HEK293 (cell line): ENCODE results near the gene DCHS2.
A peak's percentile ranks its signal among the peaks of the same experiment; 100 is the strongest.

Experiments used
- CTCF ChIA-PET: fragments of 350-600 bp; formaldehyde crosslinking; extraction: SDS; loops from one replicate; lab custom pipeline; 2021; ENCODE audit warnings: antibody characterized with exemption; lab: Yijun Ruan, JAX
- POLR2A ChIA-PET: fragments of 300-600 bp; formaldehyde crosslinking; extraction: SDS; loops from one replicate; lab custom pipeline; 2020; ENCODE audit warnings: antibody characterized with exemption, inconsistent platforms; lab: Yijun Ruan, JAX
- H3K27ac ChIP-seq: fragments of 200-500 bp; sonication (Bioruptor generic); 2 replicates; pipeline ENCODE4 v1.5.1; 2014; ENCODE audit warnings: low read depth, low read length, control low read depth, inconsistent platforms; ENCODE audit errors: extremely low read depth
- H3K36me3 ChIP-seq, 2 experiments: fragments of 200-500 bp in 1 of 2; sonication (Bioruptor generic) in 1 of 2; 1 replicate in 1 of 2; 2 replicates in 1 of 2; pipeline ENCODE4 v1.5.1; 2014 to 2017; ENCODE audit warnings: inconsistent platforms in 2 of 2, low read length in 2 of 2; ENCODE audit not compliant: control insufficient read depth in 2 of 2, insufficient read depth in 1 of 2
- H3K4me1 ChIP-seq: fragments of 200-500 bp; sonication (Bioruptor generic); 2 replicates; pipeline ENCODE4 v1.5.1; 2014; ENCODE audit warnings: mild to moderate bottlenecking, low read length, inconsistent platforms; ENCODE audit not compliant: control insufficient read depth, insufficient read depth
- H3K4me3 ChIP-seq: 2 replicates; pipeline ENCODE4 v1.5.1; 2011; ENCODE audit warnings: low read depth, mild to moderate bottlenecking, control low read depth, low read length, moderate library complexity
- H3K9me3 ChIP-seq: fragments of 200-500 bp; sonication (Bioruptor generic); 2 replicates; pipeline ENCODE4 v1.5.1; 2014; ENCODE audit warnings: low read depth, low read length, inconsistent platforms; ENCODE audit not compliant: control insufficient read depth, insufficient read depth
- BCL11A ChIP-seq: fragments of 450-650 bp; formaldehyde crosslinking; IDR thresholded peaks from 2 replicates; pipeline ENCODE4 v1.5.1; 2016; ENCODE audit warnings: low read depth, missing biosample characterization, missing genetic modification characterization
- HOXC10 ChIP-seq: sonication (generic); formaldehyde crosslinking; IDR thresholded peaks from 2 replicates; pipeline ENCODE4 v1.8.1; 2023; ENCODE audit warnings: mild to moderate bottlenecking, missing genetic modification reagents
- KLF1 ChIP-seq: fragments of 450-650 bp; formaldehyde crosslinking; IDR thresholded peaks from 2 replicates; pipeline ENCODE4 v1.5.1; 2016; ENCODE audit warnings: missing biosample characterization, missing genetic modification characterization
- MYNN ChIP-seq: fragments of 450-650 bp; formaldehyde crosslinking; IDR thresholded peaks from 2 replicates; pipeline ENCODE4 v1.5.1; 2016; ENCODE audit warnings: missing biosample characterization, missing genetic modification characterization, borderline replicate concordance
- PBX3 ChIP-seq: sonication (generic); formaldehyde crosslinking; IDR thresholded peaks from 2 replicates; pipeline ENCODE4 v1.8.1; 2022; ENCODE audit warnings: mild to moderate bottlenecking, moderate library complexity, missing genetic modification reagents
- REPIN1 ChIP-seq: fragments of 450-650 bp; formaldehyde crosslinking; IDR thresholded peaks from 2 replicates; pipeline ENCODE4 v1.5.1; 2017; ENCODE audit warnings: missing biosample characterization, missing genetic modification characterization, low read depth
- SALL2 ChIP-seq: fragments of 450-650 bp; formaldehyde crosslinking; IDR thresholded peaks from 2 replicates; pipeline ENCODE4 v1.5.0; 2017; ENCODE audit warnings: missing biosample characterization, mild to moderate bottlenecking, missing genetic modification characterization, borderline replicate concordance
- SETDB1 ChIP-seq: IDR thresholded peaks from one replicate; pipeline ENCODE4 v1.6.1; 2017; ENCODE audit warnings: mild to moderate bottlenecking, low read length, moderate library complexity, mixed read lengths; ENCODE audit not compliant: insufficient read length
- SP3 ChIP-seq: fragments of 450-650 bp; formaldehyde crosslinking; IDR thresholded peaks from 2 replicates; pipeline ENCODE4 v1.5.1; 2016; ENCODE audit warnings: missing biosample characterization, missing genetic modification characterization
- TRIM28 ChIP-seq: IDR thresholded peaks from 2 replicates; pipeline ENCODE4 v1.6.1; 2011; ENCODE audit warnings: low read length, control low read depth, borderline replicate concordance
- WT1 ChIP-seq: fragments of 450-650 bp; formaldehyde crosslinking; IDR thresholded peaks from 2 replicates; pipeline ENCODE4 v1.5.1; 2016; ENCODE audit warnings: missing biosample characterization, missing genetic modification characterization
- ZBTB17 ChIP-seq: fragments of 450-650 bp; formaldehyde crosslinking; IDR thresholded peaks from 2 replicates; pipeline ENCODE4 v1.5.1; 2016; ENCODE audit warnings: missing biosample characterization, missing genetic modification characterization
- ZFP3 ChIP-seq: fragments of 450-650 bp; formaldehyde crosslinking; IDR thresholded peaks from 2 replicates; pipeline ENCODE4 v1.5.1; 2016; ENCODE audit warnings: low read depth, missing biosample characterization, missing genetic modification characterization
- ZNF112 ChIP-seq: fragments of 450-650 bp; formaldehyde crosslinking; IDR thresholded peaks from 2 replicates; pipeline ENCODE4 v1.5.0; 2017; ENCODE audit warnings: missing biosample characterization, missing genetic modification characterization
- ZNF138 ChIP-seq: fragments of 450-650 bp; formaldehyde crosslinking; IDR thresholded peaks from 2 replicates; pipeline ENCODE4 v1.5.1; 2016; ENCODE audit warnings: missing biosample characterization, missing genetic modification characterization, borderline replicate concordance
- ZNF175 ChIP-seq: fragments of 450-650 bp; formaldehyde crosslinking; IDR thresholded peaks from 2 replicates; pipeline ENCODE4 v1.5.1; 2016; ENCODE audit warnings: missing biosample characterization, missing genetic modification characterization
- ZNF24 ChIP-seq: fragments of 450-650 bp; formaldehyde crosslinking; IDR thresholded peaks from 2 replicates; pipeline ENCODE4 v1.5.1; 2016; ENCODE audit warnings: missing biosample characterization, missing genetic modification characterization
- ZNF266 ChIP-seq: fragments of 450-650 bp; formaldehyde crosslinking; IDR thresholded peaks from 2 replicates; pipeline ENCODE4 v1.5.1; 2016; ENCODE audit warnings: missing biosample characterization, missing genetic modification characterization, low read depth
- ZNF311 ChIP-seq: fragments of 450-650 bp; formaldehyde crosslinking; IDR thresholded peaks from 2 replicates; pipeline ENCODE4 v1.5.1; 2017; ENCODE audit warnings: missing biosample characterization, missing genetic modification characterization, borderline replicate concordance
- ZNF391 ChIP-seq: fragments of 450-650 bp; formaldehyde crosslinking; IDR thresholded peaks from 2 replicates; pipeline ENCODE4 v1.5.1; 2016; ENCODE audit warnings: low read depth, missing biosample characterization, missing genetic modification characterization, borderline replicate concordance
- ZNF423 ChIP-seq: fragments of 450-650 bp; formaldehyde crosslinking; IDR thresholded peaks from 2 replicates; pipeline ENCODE4 v1.5.1; 2016; ENCODE audit warnings: missing biosample characterization, missing genetic modification characterization
- ZNF501 ChIP-seq: fragments of 450-650 bp; formaldehyde crosslinking; IDR thresholded peaks from 2 replicates; pipeline ENCODE4 v1.5.1; 2016; ENCODE audit warnings: missing biosample characterization, missing genetic modification characterization
- ZNF514 ChIP-seq: fragments of 450-650 bp; formaldehyde crosslinking; IDR thresholded peaks from 2 replicates; pipeline ENCODE4 v1.5.1; 2016; ENCODE audit warnings: missing biosample characterization, missing genetic modification characterization
- ZNF558 ChIP-seq: fragments of 450-650 bp; formaldehyde crosslinking; IDR thresholded peaks from 2 replicates; pipeline ENCODE4 v1.5.1; 2016; ENCODE audit warnings: missing biosample characterization, missing genetic modification characterization
- ZNF560 ChIP-seq: fragments of 450-650 bp; formaldehyde crosslinking; IDR thresholded peaks from 2 replicates; pipeline ENCODE4 v1.5.1; 2017; ENCODE audit warnings: missing biosample characterization, missing genetic modification characterization, borderline replicate concordance
- ZNF629 ChIP-seq: fragments of 450-650 bp; formaldehyde crosslinking; IDR thresholded peaks from 2 replicates; pipeline ENCODE4 v1.5.1; 2017; ENCODE audit warnings: missing biosample characterization, missing genetic modification characterization
- ZNF664 ChIP-seq: fragments of 450-650 bp; formaldehyde crosslinking; IDR thresholded peaks from 2 replicates; pipeline ENCODE4 v1.5.1; 2016; ENCODE audit warnings: missing biosample characterization, missing genetic modification characterization
- ZNF677 ChIP-seq: fragments of 450-650 bp; IDR thresholded peaks from 2 replicates; pipeline ENCODE4 v1.5.0; 2018; ENCODE audit warnings: missing biosample characterization, mild to moderate bottlenecking, missing genetic modification characterization, moderate library complexity
- ZNF707 ChIP-seq: fragments of 450-650 bp; formaldehyde crosslinking; IDR thresholded peaks from 2 replicates; pipeline ENCODE4 v1.5.1; 2016; ENCODE audit warnings: missing biosample characterization, missing genetic modification characterization
- ZNF747 ChIP-seq: fragments of 450-650 bp; formaldehyde crosslinking; IDR thresholded peaks from 2 replicates; pipeline ENCODE4 v1.5.1; 2016; ENCODE audit warnings: missing biosample characterization, missing genetic modification characterization
- ZSCAN18 ChIP-seq: fragments of 450-650 bp; formaldehyde crosslinking; IDR thresholded peaks from 2 replicates; pipeline ENCODE4 v1.5.1; 2016; ENCODE audit warnings: missing biosample characterization, missing genetic modification characterization
- ZSCAN30 ChIP-seq: fragments of 450-650 bp; IDR thresholded peaks from 2 replicates; pipeline ENCODE4 v1.5.1; 2018; ENCODE audit warnings: missing biosample characterization, mild to moderate bottlenecking, missing genetic modification characterization, moderate library complexity
- TF ChIP-seq, protein P1 (sequence below): fragments of 450-650 bp; formaldehyde crosslinking; IDR thresholded peaks from 2 replicates; pipeline ENCODE4 v1.5.1; 2016; ENCODE audit warnings: missing biosample characterization, missing genetic modification characterization
- TF ChIP-seq, protein P2 (sequence below): fragments of 450-650 bp; formaldehyde crosslinking; IDR thresholded peaks from 2 replicates; pipeline ENCODE4 v1.5.1; 2017; ENCODE audit warnings: missing biosample characterization, missing genetic modification characterization
- TF ChIP-seq, protein P3 (sequence below): fragments of 450-650 bp; formaldehyde crosslinking; IDR thresholded peaks from 2 replicates; pipeline ENCODE4 v1.5.1; 2016; ENCODE audit warnings: missing biosample characterization, missing genetic modification characterization

DCHS2 gene

GRCh38 chr4:154416190-154416547 is 75.4 kb downstream of the DCHS2 start (continued):
- TF ChIP-seq SP3 (tag by site-specific recombination), result no peak
- no peak for TF ChIP-seq ZNF560 (tag by site-specific recombination)
- no peak for TF ChIP-seq ZNF747 (tag by site-specific recombination)
- no peak for TF ChIP-seq ZNF24 (tag by site-specific recombination)
- TF ChIP-seq MYNN (tag by site-specific recombination), result no peak
- TF ChIP-seq TRIM28, result peak; percentile 2; the same call in 1 of the 2 replicates
- no peak for TF ChIP-seq ZNF175 (tag by site-specific recombination)
- no peak for TF ChIP-seq ZNF629 (tag by site-specific recombination)
- no peak for TF ChIP-seq SALL2
- TF ChIP-seq, protein P1, sequence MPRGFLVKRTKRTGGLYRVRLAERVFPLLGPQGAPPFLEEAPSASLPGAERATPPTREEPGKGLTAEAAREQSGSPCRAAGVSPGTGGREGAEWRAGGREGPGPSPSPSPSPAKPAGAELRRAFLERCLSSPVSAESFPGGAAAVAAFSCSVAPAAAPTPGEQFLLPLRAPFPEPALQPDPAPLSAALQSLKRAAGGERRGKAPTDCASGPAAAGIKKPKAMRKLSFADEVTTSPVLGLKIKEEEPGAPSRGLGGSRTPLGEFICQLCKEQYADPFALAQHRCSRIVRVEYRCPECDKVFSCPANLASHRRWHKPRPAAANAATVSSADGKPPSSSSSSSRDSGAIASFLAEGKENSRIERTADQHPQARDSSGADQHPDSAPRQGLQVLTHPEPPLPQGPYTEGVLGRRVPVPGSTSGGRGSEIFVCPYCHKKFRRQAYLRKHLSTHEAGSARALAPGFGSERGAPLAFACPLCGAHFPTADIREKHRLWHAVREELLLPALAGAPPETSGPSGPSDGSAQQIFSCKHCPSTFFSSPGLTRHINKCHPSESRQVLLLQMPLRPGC (tag by site-specific recombination), result no peak
- TF ChIP-seq ZNF558, result no peak
- no peak for TF ChIP-seq ZNF707 (tag by site-specific recombination)
- TF ChIP-seq ZNF266 (tag by site-specific recombination), result no peak
- TF ChIP-seq ZNF112 (tag by site-specific recombination), result no peak
- TF ChIP-seq SETDB1, result no peak
- TF ChIP-seq ZNF391 (tag by site-specific recombination), result no peak
- TF ChIP-seq ZNF677, result no peak
- TF ChIP-seq PBX3, result no peak
- no peak for TF ChIP-seq REPIN1 (tag by site-specific recombination)
- TF ChIP-seq, protein P2, sequence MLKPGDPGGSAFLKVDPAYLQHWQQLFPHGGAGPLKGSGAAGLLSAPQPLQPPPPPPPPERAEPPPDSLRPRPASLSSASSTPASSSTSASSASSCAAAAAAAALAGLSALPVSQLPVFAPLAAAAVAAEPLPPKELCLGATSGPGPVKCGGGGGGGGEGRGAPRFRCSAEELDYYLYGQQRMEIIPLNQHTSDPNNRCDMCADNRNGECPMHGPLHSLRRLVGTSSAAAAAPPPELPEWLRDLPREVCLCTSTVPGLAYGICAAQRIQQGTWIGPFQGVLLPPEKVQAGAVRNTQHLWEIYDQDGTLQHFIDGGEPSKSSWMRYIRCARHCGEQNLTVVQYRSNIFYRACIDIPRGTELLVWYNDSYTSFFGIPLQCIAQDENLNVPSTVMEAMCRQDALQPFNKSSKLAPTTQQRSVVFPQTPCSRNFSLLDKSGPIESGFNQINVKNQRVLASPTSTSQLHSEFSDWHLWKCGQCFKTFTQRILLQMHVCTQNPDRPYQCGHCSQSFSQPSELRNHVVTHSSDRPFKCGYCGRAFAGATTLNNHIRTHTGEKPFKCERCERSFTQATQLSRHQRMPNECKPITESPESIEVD (tag by site-specific recombination), result no peak
- no peak for TF ChIP-seq ZNF138 (tag by site-specific recombination)
- no peak for TF ChIP-seq ZNF311 (tag by site-specific recombination)
- TF ChIP-seq ZBTB17, result peak; percentile 68
- no peak for TF ChIP-seq ZNF514 (tag by site-specific recombination)
- TF ChIP-seq WT1, result no peak
- no peak for TF ChIP-seq BCL11A (tag by site-specific recombination)

GRCh38 chr4:154415313-154415712 is 76.3 kb downstream of the DCHS2 start:
- ChIA-PET POLR2A (no interaction called here), CTCF (interaction anchor here (0.8 to 2.1 kb wide), 5 partner anchors 10 to 91 kb away, joined by 3 to 10 read pairs (median 4); no protein-coding TSS in a partner anchor)
- H3K27ac ChIP-seq, result no peak overlapping the region
- no peak for TF ChIP-seq ZNF501 (tag by site-specific recombination)
- no peak for TF ChIP-seq ZFP3 (tag by site-specific recombination)
- TF ChIP-seq KLF1 (tag by site-specific recombination), result no peak
- TF ChIP-seq, protein P3, sequence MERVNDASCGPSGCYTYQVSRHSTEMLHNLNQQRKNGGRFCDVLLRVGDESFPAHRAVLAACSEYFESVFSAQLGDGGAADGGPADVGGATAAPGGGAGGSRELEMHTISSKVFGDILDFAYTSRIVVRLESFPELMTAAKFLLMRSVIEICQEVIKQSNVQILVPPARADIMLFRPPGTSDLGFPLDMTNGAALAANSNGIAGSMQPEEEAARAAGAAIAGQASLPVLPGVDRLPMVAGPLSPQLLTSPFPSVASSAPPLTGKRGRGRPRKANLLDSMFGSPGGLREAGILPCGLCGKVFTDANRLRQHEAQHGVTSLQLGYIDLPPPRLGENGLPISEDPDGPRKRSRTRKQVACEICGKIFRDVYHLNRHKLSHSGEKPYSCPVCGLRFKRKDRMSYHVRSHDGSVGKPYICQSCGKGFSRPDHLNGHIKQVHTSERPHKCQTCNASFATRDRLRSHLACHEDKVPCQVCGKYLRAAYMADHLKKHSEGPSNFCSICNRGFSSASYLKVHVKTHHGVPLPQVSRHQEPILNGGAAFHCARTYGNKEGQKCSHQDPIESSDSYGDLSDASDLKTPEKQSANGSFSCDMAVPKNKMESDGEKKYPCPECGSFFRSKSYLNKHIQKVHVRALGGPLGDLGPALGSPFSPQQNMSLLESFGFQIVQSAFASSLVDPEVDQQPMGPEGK (tag by site-specific recombination), result no peak
- TF ChIP-seq ZSCAN30 (tag by site-specific recombination), result no peak
- TF ChIP-seq ZNF423 (tag by site-specific recombination), result no peak
- no peak for TF ChIP-seq ZSCAN18 (tag by site-specific recombination)
- TF ChIP-seq ZNF664 (tag by site-specific recombination), result no peak
- TF ChIP-seq HOXC10, result no peak

More at GRCh38 chr4:154415313-154415712, 76.3 kb downstream of the DCHS2 start:
- H3K4me1 ChIP-seq, result no peaks in the 10 kb centered on the region
- no peaks in the 10 kb centered on the region for H3K9me3 ChIP-seq
- H3K4me3 ChIP-seq, result no peak overlapping the region
- no peaks in the 10 kb centered on the region for H3K36me3 ChIP-seq
